Ascending aorta (tissue), 2 donors: ENCODE results near the gene SMARCC2. TPM values are rescaled to one million over a fixed set of nuclear protein-coding genes. Genes with fewer than 3 reads are reported as not detected.
A peak's percentile ranks its signal among the peaks of the same experiment; 100 is the strongest.

ENCODE experiments used
- DNase-seq, 2 donors: peaks; one replicate each; pipeline ENCODE4 v3.0.0-alpha.2; 2019; ENCODE audit warnings: low spot score in 2 of 2
- H3K27ac ChIP-seq, 2 donors: fragments of 200-600 bp; sonication (generic); one replicate each; pipeline ENCODE4 v1.5.1; 2016 to 2017; ENCODE audit warnings: mild to moderate bottlenecking in 1 of 2
- H3K27me3 ChIP-seq: fragments of 200-600 bp; sonication (generic); one replicate; pipeline ENCODE4 v1.5.1; 2017
- H3K36me3 ChIP-seq, 2 donors: fragments of 200-600 bp; sonication (generic); one replicate each; pipeline ENCODE4 v1.5.1; 2016
- H3K4me1 ChIP-seq, 2 donors: fragments of 200-600 bp; sonication (generic); one replicate each; pipeline ENCODE4 v1.5.1; 2016 to 2017; ENCODE audit warnings: mild to moderate bottlenecking in 1 of 2
- H3K4me3 ChIP-seq, 2 donors: fragments of 200-600 bp; sonication (generic); one replicate each; pipeline ENCODE4 v1.5.1; 2016 to 2017; ENCODE audit warnings: mild to moderate bottlenecking in 1 of 2
- H3K9me3 ChIP-seq, 2 donors: fragments of 200-600 bp; sonication (generic); one replicate each; pipeline ENCODE4 v1.5.1; 2016
- CTCF ChIP-seq, 3 experiments: fragments of 200-600 bp in 2 of 3; fragments of 450-650 bp in 1 of 3; sonication (generic) in 2 of 3; IDR thresholded peaks; one replicate each; pipeline ENCODE4 v1.5.1; 2016 to 2019; ENCODE audit warnings: antibody characterized with exemption in 3 of 3, mild to moderate bottlenecking in 1 of 3, moderate library complexity in 1 of 3
- intact Hi-C: fragments of 100-400 bp; cut with DNase I; formaldehyde crosslinking; loops from one replicate; pipeline ENCODE4 v1.15.1; 2023
- total RNA-seq: library from RNA; depleted of rRNA; stranded (reverse); fragments of >200 nt; gene quantifications from one replicate; pipeline ENCODE4 v1.1.0, GENCODE V29; 2016

The SMARCC2 gene
- total RNA-seq, 1 donor from 2014 or later = 53.9 TPM

- intact Hi-C loops = no loop called here
- Histone ChIP-seq H3K27ac (peak overlapping the region; percentile 91 to 94), H3K4me1 (peaks cover 10 to 40% of the 10 kb centered on the region in 2 donors), H3K9me3 (no peaks in the 10 kb centered on the region), H3K36me3 (peaks cover 57 to 59% of the 10 kb centered on the region in 2 donors), H3K27me3 (no peaks in the 10 kb centered on the region), H3K4me3 (peak overlapping the region; percentile 83 to 96)
- TF ChIP-seq CTCF (IDR thresholded peaks at IDR 0.05) = no peak
- DNase-seq = no peak
Measured at GRCh38 chr12:56160193-56160763, 29.0 kb downstream of the SMARCC2 start.

GRCh38 chr12:56159482-56160192, 29.6 kb downstream of the SMARCC2 start:
- TF ChIP-seq CTCF (IDR thresholded peaks at IDR 0.05) = no peak
- no peak for DNase-seq
- peaks cover 10 to 40% of the 10 kb centered on the region in 2 donors for H3K4me1 ChIP-seq
- peaks cover 52 to 53% of the 10 kb centered on the region in 2 donors for H3K36me3 ChIP-seq
- H3K4me3 ChIP-seq = peak overlapping the region; percentile 83 to 96
- H3K27ac ChIP-seq = peak overlapping the region; percentile 91 to 94
- H3K27me3 ChIP-seq = no peaks in the 10 kb centered on the region
- intact Hi-C loops = loop anchor here (2.0 kb wide), 2 partner anchors 29 to 41 kb away; partner anchors contain the start of genes SMARCC2 and ZC3H10
- H3K9me3 ChIP-seq = no peaks in the 10 kb centered on the region

GRCh38 chr12:56158926-56159461, 30.3 kb downstream of the SMARCC2 start:
- Histone ChIP-seq H3K4me1 (peaks cover 10 to 40% of the 10 kb centered on the region in 2 donors), H3K9me3 (no peaks in the 10 kb centered on the region), H3K27me3 (no peaks in the 10 kb centered on the region), H3K36me3 (peaks cover 46% of the 10 kb centered on the region in 2 donors), H3K4me3 (peak overlapping the region; percentile 83 to 96), H3K27ac (peak overlapping the region; percentile 91 to 94)
- intact Hi-C loops = loop anchor here (1.0 to 2.0 kb wide), 3 partner anchors 30 to 40 kb away; partner anchors contain the start of genes ESYT1, SMARCC2 and ZC3H10
- TF ChIP-seq CTCF (IDR thresholded peaks at IDR 0.05) = no peak
- DNase-seq = peak; percentile 63 to 94

- H3K9me3 ChIP-seq = no peaks in the 10 kb centered on the region
- peaks cover 39% of the 10 kb centered on the region in 2 donors for H3K36me3 ChIP-seq
- no peak for TF ChIP-seq CTCF (IDR thresholded peaks at IDR 0.05)
- intact Hi-C loops = loop anchor here (1.0 to 2.0 kb wide), 3 partner anchors 30 to 39 kb away; partner anchors contain the start of genes ESYT1, SMARCC2 and ZC3H10
- H3K27ac ChIP-seq = peak within 1 kb of the TSS; percentile 91 to 94
- H3K4me3 ChIP-seq = peak within 1 kb of the TSS; percentile 83 to 96
- peaks cover 10 to 42% of the 10 kb centered on the region in 2 donors for H3K4me1 ChIP-seq
- peak; percentile 95 to 99 for DNase-seq
- no peaks in the 10 kb centered on the region for H3K27me3 ChIP-seq
Measured at GRCh38 chr12:56158029-56158925, 31.0 kb downstream of the SMARCC2 start, which contains the start of gene MYL6. TSS of gene MYL6 (plus strand) at chr12:56158359. CDS start at chr12:56158402, 43 bp downstream.
